NCI-H345 treated with DMSO at 0.1 percent for 48 hours (cell line): Measurements from ENCODE around the gene NNAT.
"Not testable (repeated sequence)": the region's sequence is repeated elsewhere in the genome, so short reads cannot be mapped to it uniquely, and the experiment has no call there.

Source experiments
- DNase-seq: peaks from one replicate; lab custom pipeline; 2025; ENCODE audit not compliant: unreplicated experiment; lab: John Stamatoyannopoulos, UW

Gene NNAT, protein sequence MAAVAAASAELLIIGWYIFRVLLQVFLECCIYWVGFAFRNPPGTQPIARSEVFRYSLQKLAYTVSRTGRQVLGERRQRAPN

GRCh38 chr20:37521061-37521771, at the start of gene NNAT:
Gene NNAT, plus strand, starts transcription at chr20:37521250. Its CDS starts 82 bp downstream, at chr20:37521332.
- DNase-seq = no peak

DNA sequence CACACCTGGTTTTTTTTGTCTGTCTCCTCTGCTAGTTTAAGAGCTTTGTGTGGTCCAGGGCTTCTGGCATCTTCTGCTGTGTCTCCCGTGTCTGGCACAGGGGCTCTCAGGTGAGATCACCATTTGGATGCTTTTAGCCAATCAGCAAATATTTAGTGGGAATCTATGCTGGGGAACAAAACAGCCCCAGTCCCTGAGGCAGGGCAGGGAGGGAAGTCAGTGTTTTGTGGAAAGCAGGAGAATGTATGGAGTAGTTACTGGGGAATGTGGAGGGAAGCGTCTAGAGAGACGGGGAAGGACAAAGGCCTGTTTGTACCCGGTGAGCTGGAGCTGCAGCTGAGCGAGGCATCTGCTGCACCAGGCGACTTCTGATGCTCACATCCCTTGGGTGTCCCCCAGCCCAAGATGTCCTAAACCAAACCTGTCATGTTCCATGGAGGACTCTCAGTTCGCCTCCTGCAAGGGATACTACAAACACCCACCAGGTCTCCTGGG, 49.3 kb upstream of the NNAT start:
- DNase-seq = no peak

- not testable (repeated sequence) for DNase-seq
Measured at GRCh38 chr20:37472435-37472834, 48.6 kb upstream of the NNAT start.

DNA sequence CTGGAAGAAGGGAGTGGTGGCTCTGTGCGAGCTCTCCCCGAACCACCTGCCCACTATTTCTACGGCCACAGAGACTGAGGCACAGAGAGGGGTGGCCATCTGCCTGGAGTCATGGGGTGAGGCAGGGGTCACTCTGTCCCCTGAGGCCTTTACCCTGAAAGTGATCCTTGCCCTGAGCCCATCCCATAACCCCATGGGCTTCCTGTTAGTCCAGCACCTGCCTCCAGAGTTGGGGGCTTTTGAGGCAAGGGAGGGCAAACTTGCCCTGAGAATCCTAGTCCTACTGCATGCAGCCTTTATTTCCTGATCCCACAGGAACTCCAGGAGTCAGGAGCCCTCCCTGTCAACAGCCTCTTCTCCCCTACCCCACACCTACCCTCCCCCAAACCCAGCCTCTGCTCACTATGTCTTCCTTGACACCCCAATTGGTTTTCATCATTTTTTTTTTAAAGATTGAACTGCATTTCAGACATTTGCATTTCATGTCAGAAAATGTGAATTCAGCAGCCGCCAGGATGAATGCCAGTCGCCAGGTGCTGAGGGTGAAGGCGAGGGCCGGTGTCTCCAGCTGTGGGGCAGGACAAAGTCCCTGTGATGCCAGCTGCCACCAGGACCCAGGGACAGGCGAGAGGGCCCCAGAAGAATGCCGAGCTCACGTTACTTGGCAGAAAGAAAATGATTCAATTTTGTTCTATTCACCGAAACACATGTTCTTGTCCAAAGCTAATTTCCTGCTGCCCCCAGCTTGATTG, 47.6 kb upstream of the NNAT start:
- no peak for DNase-seq

- no peak for DNase-seq
Measured at GRCh38 chr20:37474386-37474785, 46.7 kb upstream of the NNAT start.

DNA sequence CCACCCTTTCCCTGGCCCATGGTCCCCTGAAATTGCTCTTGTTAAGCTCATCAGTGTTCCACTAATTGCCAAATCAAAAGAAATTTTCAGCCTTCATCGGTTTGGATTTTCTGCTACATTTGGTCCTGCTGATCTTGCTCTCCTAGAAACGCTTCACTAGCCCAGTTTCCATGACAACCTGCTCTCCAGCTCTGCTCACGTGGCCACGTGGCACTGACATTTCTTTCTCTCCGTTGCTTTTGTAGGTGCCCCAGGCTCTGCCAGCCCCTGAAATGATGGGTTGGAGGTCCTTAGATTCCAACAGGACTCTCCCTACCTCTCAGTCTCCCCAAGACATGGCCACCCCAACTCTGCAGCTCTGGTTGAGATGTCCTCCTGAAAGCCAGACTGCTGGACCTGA, 45.8 kb upstream of the NNAT start:
- no peak for DNase-seq

GRCh38 chr20:37477041-37477440, 44.0 kb upstream of the NNAT start:
- DNase-seq = no peak

DNA sequence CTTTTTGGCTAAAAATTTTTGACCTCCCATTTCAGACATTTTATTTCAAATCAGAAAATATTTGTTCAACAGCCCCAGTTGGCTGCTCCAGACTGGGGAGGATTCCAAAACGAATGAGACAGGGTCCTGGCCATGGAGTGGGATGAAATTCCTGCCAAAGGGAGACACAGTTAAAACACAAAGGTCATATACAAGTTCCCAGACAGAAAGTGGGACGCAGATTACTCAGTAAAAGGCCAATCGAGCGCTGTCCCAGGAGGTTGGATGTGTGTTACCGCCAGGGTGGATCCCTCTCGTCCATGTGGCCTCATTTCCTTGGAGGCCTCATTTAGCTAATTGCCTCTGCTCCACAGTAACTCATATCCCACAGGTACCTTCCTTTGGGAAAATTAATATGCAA, 41.8 kb upstream of the NNAT start:
- DNase-seq = no peak

DNA sequence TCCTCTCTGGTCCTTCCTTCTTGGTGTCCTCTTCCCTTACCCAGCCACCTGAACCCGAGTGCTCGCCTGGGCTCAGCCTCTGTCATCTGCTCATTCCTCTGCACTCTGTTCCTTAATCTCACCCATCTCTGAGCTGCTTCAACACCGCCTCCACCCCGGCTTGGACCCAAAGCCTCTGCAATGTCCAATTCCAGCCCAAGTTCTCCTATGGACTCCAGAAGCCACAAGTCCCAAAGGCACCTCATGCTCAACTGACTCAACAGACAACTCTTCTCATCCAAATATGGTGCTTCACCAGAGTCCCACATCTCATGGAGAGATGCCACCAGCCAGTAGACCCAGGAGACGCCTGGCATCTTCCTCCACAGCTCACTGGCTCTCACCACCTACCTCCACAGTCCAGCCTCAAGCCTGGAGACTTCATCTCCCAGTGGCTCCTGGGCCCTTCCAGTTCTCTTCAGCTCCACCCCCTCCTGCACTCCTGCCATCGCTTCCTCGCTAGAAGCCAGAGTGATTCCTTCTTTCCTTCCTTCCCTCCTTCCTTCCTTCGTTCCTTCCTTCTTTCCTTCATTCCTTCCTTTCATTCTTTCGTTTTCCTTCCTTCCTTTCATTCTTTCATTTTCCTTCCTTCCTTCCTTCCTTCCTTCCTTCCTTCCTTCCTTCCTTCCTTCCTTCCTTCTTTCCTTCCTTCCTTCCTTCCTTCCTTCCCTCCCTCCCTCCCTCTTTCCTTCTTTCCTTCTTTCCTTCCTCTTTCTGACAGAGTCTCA, 40.9 kb upstream of the NNAT start:
- DNase-seq = no peak

DNA sequence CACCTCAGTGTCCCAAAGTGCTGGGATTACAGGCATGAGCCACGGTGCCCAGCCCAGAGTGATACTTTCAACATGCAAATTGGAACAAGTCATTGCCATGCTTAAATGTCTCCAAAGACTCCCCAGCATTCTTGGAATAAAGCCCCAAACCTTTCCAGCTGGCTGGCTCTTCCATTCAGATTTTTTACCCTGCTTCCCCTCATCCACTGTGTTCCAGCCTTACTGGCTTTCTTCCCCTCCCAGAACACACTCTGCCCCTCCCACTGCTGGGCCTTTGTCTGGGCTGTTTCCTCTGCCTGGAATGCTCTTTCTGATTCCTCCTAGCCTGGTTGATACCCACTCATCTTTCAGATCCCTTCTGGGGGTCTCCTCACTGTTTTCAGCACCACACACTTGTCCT, 40.1 kb upstream of the NNAT start:
- no peak for DNase-seq

DNA sequence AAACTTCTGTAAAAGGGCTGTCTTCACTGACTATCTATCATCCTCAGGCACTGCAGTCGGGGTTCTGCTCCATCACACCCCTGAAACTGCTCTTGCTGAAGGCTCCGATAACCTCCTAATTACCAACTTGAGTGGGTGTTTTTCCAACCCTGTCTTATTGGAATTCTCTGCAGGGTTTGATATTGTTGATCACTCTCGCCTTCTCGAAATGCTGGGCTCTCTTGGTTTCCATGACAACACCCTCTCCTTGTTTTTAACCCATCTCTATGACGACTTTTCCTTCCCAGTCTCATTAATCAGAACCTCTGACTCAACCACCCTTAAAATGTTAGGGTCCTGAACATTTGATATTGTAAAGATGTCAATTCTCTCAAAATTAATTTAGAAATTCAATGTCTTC, 39.4 kb upstream of the NNAT start:
- DNase-seq = no peak

DNA sequence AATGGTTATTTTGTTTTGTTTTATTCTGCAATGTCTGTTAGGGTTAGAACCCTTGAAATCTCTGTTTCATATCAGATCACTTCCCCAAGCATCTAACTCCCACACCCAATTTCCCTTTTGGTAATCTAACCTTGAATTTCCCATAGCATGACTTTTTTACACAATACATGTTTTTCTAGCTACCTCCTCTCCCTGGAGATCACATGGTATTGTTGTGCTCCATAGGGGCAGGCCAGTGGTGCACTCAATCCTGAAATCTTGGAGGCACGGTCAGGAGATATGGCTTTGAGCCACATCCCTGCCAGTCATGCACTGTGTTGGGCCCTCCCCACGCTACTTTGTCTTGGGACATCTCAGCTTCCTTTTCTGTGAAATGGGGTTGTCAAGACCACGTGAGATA, 36.7 kb upstream of the NNAT start:
- no peak for DNase-seq

- DNase-seq = not testable (repeated sequence)
Measured at GRCh38 chr20:37486209-37486608, 34.8 kb upstream of the NNAT start.

- no peak for DNase-seq
Measured at GRCh38 chr20:37490663-37491350, 30.2 kb upstream of the NNAT start.

- DNase-seq = no peak
Measured at GRCh38 chr20:37492096-37492625, 28.9 kb upstream of the NNAT start.

GRCh38 chr20:37492945-37493344, 28.1 kb upstream of the NNAT start:
- no peak for DNase-seq

GRCh38 chr20:37494301-37494700, 26.7 kb upstream of the NNAT start:
- DNase-seq = no peak

DNA sequence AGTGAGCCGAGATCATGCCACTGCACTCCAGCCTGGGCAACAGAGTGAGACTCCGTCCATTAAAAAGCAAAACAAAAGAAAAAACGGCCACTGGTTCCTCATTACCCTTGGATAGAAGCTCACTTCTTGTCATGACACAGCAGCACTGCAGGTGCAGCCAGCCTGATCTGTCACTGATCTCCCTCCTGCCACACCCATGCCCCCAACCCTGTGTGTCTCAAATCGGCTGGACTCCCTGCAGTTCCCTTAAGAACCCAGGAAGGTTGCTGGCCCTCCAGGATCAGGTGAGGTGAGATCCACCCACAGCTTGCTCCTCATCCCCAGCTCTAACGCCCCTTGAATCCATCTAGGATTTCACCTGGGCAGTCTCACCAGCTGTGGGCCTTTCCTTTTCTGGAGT, 26.3 kb upstream of the NNAT start:
- DNase-seq = no peak

- DNase-seq = no peak
Measured at GRCh38 chr20:37498066-37498665, 22.9 kb upstream of the NNAT start.

DNA sequence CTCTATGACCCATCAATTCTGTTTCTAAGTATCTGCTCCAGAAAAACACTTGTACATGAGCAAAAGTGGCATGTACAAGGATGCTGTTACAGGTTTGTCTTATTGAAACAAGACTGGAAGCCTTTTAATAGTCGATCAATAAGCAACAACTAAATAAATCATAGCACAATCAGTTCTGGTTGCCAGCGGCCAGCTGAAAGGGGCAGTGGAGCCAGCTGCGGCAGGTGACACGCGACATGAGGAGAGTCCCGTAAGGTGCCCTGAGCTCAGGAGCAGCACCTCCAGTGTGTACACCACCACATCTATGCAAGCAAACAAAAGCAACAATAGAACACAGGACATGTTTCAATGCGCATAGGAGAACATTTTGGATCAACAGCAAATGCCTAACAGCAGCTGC, 20.7 kb upstream of the NNAT start:
- peak; percentile 72 for DNase-seq
